ENCODE results near the gene FBRSL1. TPM values are rescaled to one million over a fixed set of nuclear protein-coding genes. Genes with fewer than 3 reads are reported as not detected.
"Not testable (repeated sequence)": the region's sequence is repeated elsewhere in the genome, so short reads cannot be mapped to it uniquely, and the experiment has no call there.

The FBRSL1 gene
- total RNA-seq = 43.7 TPM

DNA sequence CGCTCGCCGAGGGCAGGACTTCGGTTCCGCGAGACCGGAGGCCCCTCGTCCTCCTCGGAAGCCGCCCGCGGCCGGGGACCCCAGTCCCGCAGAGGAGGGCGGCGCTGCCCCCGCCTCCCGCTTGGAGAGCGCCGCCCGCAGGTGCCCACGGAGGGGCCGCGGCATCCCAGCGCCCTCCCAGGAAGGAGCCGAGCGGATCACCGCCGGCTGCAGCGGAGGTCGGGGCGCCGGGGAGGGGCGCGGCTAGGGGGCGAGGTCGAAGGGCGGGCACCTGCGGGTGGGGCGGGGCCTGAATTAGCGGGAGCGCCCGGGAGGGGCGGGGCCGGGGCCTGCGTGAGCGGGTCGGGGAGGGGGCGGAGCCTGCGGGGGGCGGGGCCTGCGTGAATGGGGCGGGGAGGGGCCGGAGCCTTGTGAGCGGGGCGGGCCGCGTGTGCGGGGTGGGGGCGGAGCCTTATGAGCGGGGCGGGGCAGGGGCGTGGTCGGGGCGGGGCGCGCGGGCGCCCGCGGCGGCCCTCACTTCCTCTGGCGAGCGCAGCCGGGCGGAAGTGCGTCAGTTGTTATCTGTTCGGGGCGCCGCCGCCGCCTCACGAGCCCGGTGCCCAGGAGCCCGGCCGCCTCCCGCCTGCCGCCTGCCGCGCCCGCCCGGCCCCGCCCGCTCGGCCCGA, at the start of gene FBRSL1:
Gene FBRSL1, plus strand, starts transcription at position 550 of the 665 bp plus-strand sequence.
- DNase-seq (ENCODE audit: low spot score) (peak; percentile 94), ATAC-seq (peak; percentile 86)
- intact Hi-C loops (cut with DNase I) = no loop called here

DNA sequence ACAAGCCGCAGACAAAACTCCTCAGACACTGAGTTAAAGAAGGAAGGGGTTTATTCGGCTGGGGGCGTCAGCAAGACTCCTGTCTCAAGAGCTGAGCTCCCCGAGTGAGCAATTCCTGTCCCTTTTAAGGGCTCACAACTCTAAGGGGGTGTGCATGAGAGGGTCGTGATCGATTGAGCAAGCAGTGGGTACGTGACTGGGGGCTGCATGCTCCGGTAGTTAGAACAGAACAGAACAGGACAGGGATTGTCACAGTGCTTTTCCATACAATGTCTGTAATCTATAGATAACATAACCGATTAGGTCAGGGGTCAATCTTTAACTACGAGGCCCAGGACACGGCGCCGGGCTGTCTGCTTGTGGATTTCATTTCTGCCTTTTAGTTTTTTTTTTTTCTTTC, 49.5 kb upstream of the FBRSL1 start:
- intact Hi-C loops (cut with DNase I); ATAC-seq; DNase-seq (ENCODE audit: low spot score): not testable (repeated sequence)

DNA sequence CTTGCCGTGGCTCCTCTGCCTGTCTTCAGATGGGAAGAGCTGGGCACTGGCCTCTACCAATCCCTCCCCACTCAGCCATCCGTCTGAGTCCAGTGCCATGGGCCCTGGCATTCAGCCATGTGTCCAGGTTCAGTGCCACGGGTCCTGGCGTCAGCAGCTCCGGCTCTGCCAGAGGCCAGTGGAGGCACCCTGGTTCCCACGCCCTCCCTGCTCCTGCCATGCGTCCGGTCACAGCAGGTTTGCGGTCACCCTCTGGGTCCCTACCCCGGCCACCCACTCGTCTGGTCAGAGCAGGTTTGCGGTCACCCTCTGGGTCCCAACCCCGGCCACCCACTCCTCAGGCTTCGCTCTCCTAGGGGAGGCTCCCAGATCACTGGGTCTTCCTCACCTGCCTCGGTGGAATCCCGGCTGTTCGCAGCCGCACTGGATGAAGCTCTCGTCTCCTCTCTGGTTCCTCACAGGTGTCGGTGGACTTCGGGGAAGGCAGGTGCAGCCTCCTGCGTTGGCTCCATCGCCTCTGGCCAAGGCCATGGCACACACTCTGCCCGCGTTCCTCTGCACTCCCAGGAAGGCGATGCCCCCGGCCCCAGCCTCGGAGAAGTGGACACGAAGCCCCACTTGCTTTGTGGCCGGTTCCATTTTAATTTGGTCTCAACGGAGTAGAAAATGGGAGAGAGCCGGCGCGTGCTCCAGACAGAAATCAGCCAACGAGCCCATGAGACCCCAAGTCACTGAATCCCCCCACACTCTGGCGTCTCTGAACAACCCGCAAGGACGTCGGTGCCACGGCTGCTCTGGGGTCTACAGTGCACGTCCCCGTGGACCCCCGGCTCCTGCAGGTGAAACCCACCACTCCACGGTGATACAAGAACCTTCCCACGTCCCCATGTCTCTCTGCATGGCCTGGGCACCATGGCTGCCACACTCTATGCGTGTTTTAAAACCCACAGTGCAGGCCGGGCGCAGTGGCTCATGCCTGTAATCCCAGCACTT, 47.8 kb upstream of the FBRSL1 start:
- ATAC-seq (no peak), DNase-seq (ENCODE audit: low spot score) (no peak)
- intact Hi-C loops (cut with DNase I) = no loop called here

DNA sequence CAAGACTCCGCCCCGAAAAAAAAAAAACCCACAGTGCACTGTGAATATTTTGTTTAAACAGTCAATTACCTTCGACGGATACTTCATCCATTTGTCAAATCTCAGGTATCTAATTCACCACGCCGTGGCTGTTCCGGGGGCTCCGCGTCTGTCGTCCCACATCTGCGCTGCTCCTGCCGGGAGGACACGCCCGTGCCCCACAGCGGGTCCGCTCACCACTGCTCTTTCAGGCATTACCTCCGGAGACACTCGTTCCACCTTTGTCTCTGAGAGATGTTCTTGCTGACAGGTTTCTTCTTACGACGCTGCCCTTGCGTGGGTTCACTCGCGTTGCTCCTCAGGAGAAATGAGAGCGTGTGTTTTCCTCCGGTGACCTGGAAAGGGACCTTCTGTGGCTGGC, 46.9 kb upstream of the FBRSL1 start:
- intact Hi-C loops (cut with DNase I) = no loop called here
- ATAC-seq (no peak), DNase-seq (ENCODE audit: low spot score) (no peak)

DNA sequence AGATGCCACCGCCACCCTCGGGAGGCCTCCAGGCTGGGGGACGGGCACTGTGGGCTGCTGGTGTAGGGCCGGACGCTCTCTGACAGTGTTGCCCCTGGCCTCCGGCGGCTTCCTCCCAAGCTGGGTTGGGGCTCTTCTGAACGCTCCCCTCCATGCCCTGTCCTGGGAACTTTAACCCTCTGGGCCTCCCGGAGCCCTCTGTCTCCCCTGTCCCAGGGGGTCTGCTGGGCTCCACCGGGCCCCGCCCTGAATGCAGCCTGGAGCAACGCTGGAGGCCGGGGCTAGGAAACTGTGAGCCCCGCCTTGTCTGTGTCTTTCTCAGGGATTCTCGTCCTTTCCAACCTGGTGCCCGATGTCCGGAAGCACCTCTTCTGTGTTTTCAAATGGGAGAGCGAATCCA, 45.7 kb upstream of the FBRSL1 start:
- no peak for ATAC-seq
- intact Hi-C loops (cut with DNase I) = no loop called here
- DNase-seq (ENCODE audit: low spot score) = no peak

DNA sequence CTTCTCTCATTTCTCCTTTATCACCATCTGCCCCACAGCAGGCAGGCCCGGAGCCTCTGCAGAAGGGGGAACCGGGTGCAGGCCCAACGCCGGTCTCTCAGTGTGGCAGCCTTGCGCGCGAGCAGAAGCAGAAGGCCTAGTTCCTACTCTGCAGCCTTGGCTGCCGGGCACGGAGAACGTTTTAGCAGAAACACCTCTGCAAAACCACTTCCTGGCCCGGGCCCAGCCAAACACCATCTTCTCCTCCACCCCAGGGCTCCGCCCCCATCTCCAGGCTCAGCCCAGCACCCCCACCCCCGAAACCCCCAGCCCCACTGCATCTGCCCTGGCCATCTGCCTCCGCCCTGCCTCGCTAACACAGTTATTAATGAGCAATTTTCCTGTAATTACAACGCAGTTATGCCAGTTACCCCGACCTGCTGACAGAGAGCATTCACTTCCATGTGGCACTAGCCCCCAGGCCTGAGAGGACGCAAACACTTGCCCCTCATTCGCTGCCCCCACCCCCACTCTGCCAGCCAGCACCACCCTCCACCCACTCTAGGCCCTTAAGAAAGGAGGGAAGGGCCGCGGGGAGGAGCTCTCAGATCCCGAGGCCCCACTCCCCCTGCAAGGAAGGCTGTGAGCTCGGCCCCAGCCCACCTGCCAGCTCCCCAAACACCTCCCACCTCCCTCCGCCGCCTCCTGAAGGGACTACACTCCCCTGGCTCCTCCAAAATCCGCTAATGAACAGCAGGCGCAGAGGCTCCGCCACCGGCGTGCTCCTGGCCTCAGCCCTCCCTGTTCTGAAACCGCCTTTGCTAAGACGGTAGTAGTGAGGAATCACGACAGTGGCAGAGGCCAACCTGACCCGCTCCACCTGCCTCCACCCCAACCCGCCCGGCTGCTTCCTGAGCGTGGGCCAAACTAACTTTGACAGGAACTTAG, 44.7 kb upstream of the FBRSL1 start:
- peak; percentile 56 for ATAC-seq
- intact Hi-C loops (cut with DNase I) = no loop called here
- no peak for DNase-seq (ENCODE audit: low spot score)

DNA sequence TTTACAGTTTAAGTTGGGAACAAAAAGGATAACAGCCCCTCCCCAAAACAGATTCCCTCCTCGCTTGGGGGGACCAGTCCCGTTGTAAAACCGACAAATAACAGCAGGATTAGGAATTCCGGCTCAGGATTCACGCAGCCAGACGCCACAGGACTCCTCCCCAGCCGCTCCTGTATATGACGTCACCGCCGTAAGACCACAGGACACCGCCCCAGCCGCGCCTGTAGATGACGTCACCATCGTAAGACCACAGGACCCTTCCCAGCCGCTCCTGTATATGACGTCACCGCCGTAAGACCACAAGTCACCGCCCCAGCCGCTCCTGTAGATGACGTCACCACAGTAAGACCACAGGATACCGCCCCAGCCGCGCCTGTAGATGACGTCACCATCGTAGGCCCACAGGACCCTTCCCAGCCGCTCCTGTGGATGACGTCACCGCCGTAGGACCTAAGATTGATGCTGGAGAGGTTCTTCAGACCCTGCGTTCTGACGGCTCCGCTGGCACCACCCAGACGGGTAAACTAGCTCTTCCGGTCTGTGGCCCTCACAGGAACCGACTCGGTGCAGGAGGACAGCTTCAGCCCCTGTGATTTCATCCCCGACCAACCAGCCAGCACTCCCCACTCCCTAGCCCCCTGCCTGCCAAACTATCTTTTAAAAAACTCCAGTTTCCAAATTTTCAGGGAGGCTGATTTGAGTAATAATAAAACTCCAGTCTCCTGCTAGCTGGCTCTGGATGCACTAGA, 43.9 kb upstream of the FBRSL1 start:
- ATAC-seq = peak; percentile 63
- no peak for DNase-seq (ENCODE audit: low spot score)
- intact Hi-C loops (cut with DNase I) = no loop called here

DNA sequence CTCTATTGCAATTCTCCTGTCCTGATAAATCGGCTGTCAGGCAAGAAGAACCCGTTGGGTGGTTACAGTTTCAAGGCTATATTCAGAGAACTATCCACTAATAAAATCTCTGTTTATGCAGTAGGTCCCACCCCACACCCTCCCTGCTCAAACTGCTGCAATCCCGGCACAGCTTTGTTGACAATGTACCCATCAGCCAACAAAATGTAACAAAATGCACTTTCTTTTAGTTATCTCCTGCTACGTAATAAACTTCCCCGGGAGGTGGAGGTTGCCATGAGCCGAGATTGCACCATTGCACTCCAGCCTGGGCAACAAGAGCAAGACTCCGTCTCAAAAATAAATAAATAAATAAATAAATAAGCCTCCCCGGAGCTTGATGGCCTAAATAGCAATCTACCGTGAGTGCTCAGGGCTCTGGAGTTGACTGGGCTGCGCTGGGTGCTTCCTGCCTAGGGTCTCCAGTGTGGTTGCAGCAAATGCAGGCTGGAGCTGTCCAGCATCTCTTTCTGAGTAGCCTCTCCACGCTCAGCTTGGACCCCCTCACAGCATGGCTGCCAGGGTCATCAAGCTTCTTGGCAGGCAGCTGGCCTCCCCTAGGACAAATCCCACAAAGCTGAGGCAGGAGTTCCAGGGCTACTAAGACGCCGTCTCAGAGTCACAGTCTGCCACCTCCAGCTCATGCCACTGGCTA, 43.2 kb upstream of the FBRSL1 start:
- ATAC-seq = no peak
- DNase-seq (ENCODE audit: low spot score) = no peak
- intact Hi-C loops (cut with DNase I) = no loop called here

DNA sequence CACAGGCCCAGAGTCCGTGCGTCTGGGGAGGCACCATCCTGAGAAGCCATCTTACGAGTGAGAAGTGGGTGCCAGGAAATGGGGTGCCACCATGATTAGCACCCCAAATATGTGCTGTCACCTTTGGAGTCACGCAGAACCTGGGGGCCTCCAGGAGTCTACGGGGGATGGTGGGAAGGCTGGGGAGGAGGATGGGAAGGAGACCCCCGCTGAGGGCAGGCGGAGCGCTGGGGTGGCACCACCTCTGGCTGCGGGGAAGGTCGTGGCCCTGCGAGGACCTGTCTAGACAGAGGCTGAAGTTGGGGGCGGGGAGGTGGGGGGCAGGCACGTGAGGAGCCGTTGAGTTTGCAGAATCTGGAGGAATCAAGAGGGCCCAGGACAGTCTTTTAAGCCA, 42.6 kb upstream of the FBRSL1 start:
- intact Hi-C loops (cut with DNase I) = no loop called here
- no peak for DNase-seq (ENCODE audit: low spot score)
- ATAC-seq = no peak

DNA sequence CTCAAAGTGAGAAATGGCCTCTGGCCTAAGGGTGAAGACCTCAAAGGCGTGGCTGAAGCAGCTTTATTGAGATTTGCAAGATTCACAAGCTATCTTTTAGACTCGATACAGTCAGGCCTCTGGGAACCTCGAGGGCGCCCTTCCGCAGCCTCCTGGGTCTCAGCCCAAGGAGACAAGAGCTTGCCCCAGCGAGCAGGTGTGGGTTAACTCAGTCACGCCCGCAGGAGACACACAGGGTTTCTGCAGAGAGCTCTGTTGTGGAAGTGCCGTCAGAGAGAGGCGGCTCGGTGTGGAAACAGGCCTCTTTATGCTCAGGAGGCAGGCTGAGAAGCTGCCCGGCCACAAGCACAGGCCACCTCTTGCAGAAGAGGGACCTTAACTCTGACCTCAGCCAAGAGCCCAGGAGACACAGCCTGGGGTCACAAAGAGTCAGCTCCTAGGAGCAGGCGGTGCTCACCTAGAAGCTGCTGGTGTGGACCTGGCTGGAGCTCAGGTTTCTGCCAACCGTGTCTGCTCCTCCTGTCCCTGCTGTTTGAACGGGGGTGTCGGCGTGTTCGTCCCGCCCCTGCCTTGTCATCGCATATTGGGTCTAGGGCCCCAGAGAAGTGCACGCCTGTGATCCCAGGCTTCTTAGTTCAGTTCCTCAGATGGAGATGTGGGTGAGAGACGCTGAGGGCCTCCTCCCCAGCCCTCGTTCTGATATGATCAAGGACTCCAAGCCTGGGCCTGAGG, 42.1 kb upstream of the FBRSL1 start:
- ATAC-seq = no peak
- no peak for DNase-seq (ENCODE audit: low spot score)
- intact Hi-C loops (cut with DNase I) = no loop called here

DNA sequence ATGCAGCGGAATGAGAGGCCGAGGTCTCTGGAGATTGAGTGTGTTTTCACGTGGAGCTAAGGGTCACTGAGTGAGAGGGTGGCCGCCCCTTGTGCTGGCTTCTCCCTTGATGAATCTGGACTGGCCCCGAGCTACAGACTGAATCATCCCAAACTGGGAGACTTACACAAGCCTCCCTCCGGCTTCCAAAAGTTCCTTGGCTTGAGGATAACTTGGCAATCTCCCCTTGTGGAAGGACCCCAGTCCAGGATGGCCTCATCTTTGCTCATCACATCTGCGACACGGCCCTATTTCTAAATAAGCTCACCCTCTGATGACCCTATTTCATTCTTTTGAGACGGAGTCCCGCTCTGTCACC, 41.5 kb upstream of the FBRSL1 start:
- intact Hi-C loops (cut with DNase I) = no loop called here
- DNase-seq (ENCODE audit: low spot score) (no peak), ATAC-seq (no peak)

DNA sequence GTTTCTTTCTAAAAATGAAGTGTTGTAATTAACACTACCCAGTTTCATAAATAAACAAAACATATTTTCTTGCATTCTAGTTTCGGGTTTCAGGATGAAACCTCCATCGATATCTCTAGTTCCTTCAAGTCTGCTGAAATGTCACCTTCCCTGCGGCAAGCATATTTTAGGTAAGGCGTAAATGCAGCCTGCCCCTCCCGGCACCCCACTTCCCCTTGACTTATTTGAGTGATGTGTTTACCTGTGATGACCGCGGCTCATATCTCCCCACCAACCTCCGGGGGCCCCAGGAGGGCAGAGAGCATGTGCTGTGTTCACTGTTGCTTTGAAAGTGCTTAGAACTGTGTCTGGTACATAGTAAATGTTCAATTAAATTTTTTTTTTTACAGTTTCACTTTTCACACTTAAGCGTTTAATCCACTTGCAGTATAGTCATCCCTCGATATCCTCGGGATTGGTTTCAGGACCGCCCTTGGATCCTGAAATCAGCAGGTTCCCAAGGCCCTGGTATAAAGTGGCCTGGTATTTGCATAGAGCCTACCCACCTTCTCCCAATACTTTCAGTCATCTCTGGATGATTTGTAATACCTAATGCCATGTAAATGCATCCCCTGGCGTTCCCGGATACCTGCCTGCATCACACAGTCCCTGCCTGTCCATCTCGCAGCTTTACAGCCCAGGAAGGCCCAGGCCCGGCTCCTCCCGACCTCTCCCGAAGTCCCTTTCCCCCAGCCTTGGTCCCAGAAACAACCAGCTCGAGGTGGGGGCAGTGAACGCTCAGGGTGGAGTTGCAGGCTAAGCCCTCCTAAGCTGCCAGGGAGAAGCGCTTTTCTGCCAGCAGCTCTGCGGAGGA, 40.2 kb upstream of the FBRSL1 start:
- ATAC-seq (no peak), DNase-seq (ENCODE audit: low spot score) (no peak)
- intact Hi-C loops (cut with DNase I) = no loop called here

DNA sequence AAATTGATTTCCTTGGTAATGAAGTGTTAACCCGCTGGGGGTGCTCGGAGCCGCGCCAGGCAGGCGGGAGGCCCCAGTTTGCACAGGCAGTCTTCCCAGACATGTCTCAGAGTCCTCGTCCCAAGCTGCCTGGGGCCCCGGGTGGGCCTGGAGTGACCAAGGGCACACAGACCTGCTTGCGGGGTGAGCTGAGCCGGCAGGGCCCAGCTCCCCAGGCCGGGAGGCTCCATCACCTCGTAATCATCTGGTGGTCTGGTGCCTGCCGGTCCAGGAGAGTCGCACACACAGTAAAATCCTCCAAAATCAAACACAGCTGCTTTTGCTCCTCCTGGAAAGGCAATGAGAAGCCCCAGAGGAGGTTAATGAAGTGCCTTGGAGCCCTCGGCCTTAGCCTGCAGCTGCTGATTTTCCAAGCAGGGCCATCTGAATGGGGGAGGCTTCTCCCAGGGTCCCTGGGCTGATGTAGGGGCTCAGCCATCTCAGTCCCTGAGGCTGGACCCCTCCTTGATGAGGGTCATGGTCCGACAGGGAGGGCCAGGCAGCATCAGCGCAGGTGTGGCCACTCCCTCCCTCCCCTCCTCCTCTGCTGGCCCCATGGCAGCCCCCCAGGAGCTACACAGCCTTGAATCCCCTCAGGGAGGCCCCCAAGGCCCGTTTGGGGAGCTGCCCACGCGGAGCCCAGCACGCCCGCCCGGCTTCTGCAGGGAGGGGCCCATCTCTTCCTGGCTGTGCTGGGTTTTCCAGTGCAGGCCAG, 39.4 kb upstream of the FBRSL1 start:
- no peak for DNase-seq (ENCODE audit: low spot score)
- intact Hi-C loops (cut with DNase I) = no loop called here
- no peak for ATAC-seq

DNA sequence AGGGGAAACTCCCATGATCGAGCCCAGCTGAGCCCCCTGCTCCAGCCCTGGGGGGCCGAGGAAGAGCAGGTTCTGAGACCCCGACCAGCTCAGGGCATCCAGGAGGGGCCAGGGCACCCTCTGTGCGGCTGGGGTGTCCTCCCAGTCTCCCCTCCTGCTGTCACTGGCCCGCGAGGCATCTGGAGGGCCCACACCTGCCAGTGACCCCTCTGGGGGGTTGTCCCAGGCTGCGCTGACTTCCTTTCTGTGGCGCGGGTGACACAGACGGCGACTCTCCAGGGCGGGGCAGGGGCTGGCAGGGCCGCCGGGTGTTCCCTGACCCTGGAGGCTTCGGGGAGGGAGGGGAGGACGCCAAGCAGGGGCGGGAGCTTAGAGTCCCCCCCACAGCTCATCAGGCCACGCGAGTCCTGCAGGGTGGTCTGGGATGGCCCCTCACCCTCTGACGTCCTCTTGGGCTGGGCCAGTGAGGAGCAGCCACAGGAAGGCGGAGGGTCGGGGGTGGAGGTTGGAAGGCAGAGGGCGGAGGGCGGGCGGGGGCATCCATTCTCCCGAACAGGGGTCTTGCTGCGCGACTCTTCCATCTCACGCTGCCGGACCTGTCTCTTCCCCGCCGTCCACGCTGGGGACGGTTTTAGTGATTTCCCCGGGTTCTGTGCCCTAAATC, 38.6 kb upstream of the FBRSL1 start:
- ATAC-seq = no peak
- DNase-seq (ENCODE audit: low spot score) = no peak
- intact Hi-C loops (cut with DNase I) = no loop called here

DNA sequence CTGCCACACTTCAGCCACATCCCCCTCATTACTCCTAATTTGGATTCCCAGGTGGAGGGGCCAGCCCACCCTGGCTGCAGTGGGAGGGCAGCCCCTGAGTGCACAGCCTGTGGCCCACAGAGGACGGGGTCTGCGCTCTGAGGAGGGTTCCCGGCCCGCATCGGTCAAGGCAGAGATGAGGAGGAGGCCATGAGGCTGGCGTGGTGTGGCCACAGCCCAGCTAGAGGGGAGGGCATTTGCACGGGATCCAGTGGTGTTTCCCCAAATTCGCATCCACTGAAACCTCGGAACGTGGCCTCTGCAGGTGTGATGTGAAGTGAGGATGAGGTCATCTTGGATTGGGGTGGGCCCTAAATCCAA, 38.1 kb upstream of the FBRSL1 start:
- intact Hi-C loops (cut with DNase I) = no loop called here
- ATAC-seq = no peak
- no peak for DNase-seq (ENCODE audit: low spot score)
